ENCODE data around the gene RCE1. TPM values are rescaled to one million over a fixed set of nuclear protein-coding genes. Genes with fewer than 3 reads are reported as not detected.
"Not testable (repeated sequence)": the region's sequence is repeated elsewhere in the genome, so short reads cannot be mapped to it uniquely, and the experiment has no call there.

RCE1 gene
- total and polyA plus RNA-seq, 2 donors (not counting 3 experiments of a cell fraction or from before 2014, with no cell fraction given) = 26.9 to 47.4 TPM

DNA sequence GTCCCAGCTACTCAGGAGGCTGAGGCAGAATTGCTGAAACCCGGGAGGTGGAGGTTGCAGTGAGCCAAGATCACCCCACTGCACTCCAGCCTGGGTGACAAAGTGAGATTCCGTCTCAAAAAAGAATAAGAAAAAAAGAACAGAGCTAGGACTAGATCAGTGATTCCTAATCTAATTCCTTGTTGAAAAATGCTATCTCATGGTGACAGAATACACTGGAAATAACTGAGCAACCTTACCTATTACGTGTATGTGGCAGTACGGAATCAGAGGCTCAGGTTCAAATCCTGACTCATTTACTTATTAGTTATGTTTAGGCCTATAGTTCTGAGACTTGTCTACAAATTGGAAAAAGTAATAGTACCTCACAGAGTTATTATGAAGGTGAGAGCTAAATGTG is 19.5 kb upstream of the RCE1 start:
- POLR2A ChIA-PET = no interaction called here
- no peak for DNase-seq (ENCODE audit: low read depth, low spot score)
- dilution Hi-C loops (cut with MboI; ENCODE audit: extremely low pct_ligation_motif_present, low sequenced_read_pairs) = no loop called here

GRCh38 chr11:66824573-66824972 is 18.7 kb upstream of the RCE1 start:
- H3K27me3 ChIP-seq (ENCODE audit: control insufficient read depth in 2 of 2, insufficient read depth in 2 of 2, low read length in 2 of 2); BruUV-seq (replicated peaks); intact Hi-C loops (cut with micrococcal nuclease); H3K4me3 ChIP-seq (replicated peaks in 1 of 3; ENCODE audit: insufficient read depth in 1 of 3, low read depth in 1 of 3, low read length in 3 of 3); H3K9me3 ChIP-seq (replicated peaks; ENCODE audit: control insufficient read depth, insufficient read depth, low read length); H3K9me1 ChIP-seq (replicated peaks; ENCODE audit: control insufficient read depth, extremely low read depth, insufficient read depth, low read length); H3K27ac ChIP-seq (ENCODE audit: insufficient read depth, low read depth, low read length); DNase-seq (ENCODE audit: low read depth, low spot score); H2AFZ ChIP-seq (ENCODE audit: low read depth, low read length); H3K9ac ChIP-seq (replicated peaks; ENCODE audit: extremely low read depth, insufficient read depth, low read length); H3K79me2 ChIP-seq (ENCODE audit: control insufficient read depth, insufficient read depth, low read length); POLR2A ChIA-PET; H3K36me3 ChIP-seq (ENCODE audit: control insufficient read depth in 2 of 2, extremely low read depth in 1 of 2, insufficient read depth in 2 of 2, low read length in 2 of 2); H3K4me1 ChIP-seq (ENCODE audit: control insufficient read depth, extremely low read depth, insufficient read depth, low read length); H4K20me1 ChIP-seq (replicated peaks; ENCODE audit: control insufficient read depth, extremely low read depth, insufficient read depth, low read length); FAIRE-seq; CTCF ChIA-PET; dilution Hi-C loops (cut with MboI; ENCODE audit: extremely low pct_ligation_motif_present, low sequenced_read_pairs); H3K4me2 ChIP-seq (ENCODE audit: insufficient read depth, low read length): not testable (repeated sequence)

More for the DNA sequence above, 19.5 kb upstream of the RCE1 start:
- H3K4me2 ChIP-seq (ENCODE audit: insufficient read depth, low read length) = no peak overlapping the region
- H3K4me3 ChIP-seq (replicated peaks in 1 of 3; ENCODE audit: insufficient read depth in 1 of 3, low read depth in 1 of 3, low read length in 3 of 3) = no peak overlapping the region
- no TSS peak for BruUV-seq (replicated peaks)
- no peak overlapping the region for H2AFZ ChIP-seq (ENCODE audit: low read depth, low read length)
- H3K79me2 ChIP-seq (ENCODE audit: control insufficient read depth, insufficient read depth, low read length) = no peaks in the 10 kb centered on the region
- H3K4me1 ChIP-seq (ENCODE audit: control insufficient read depth, extremely low read depth, insufficient read depth, low read length) = no peaks in the 10 kb centered on the region
- H4K20me1 ChIP-seq (replicated peaks; ENCODE audit: control insufficient read depth, extremely low read depth, insufficient read depth, low read length) = no peaks in the 10 kb centered on the region
- TF ChIP-seq POLR2AphosphoS5 (IDR thresholded peaks at IDR 0.05; ENCODE audit: insufficient read depth, low read depth, low read length) = no peak
- intact Hi-C loops (cut with micrococcal nuclease) = no loop called here
- peaks cover 0 to 1% of the 10 kb centered on the region in 2 experiments for H3K36me3 ChIP-seq (ENCODE audit: control insufficient read depth in 2 of 2, extremely low read depth in 1 of 2, insufficient read depth in 2 of 2, low read length in 2 of 2)
- CTCF ChIA-PET = no interaction called here
- H3K9ac ChIP-seq (replicated peaks; ENCODE audit: extremely low read depth, insufficient read depth, low read length) = no peak overlapping the region
- H3K9me3 ChIP-seq (replicated peaks; ENCODE audit: control insufficient read depth, insufficient read depth, low read length) = no peaks in the 10 kb centered on the region
- H3K27me3 ChIP-seq (ENCODE audit: control insufficient read depth in 2 of 2, insufficient read depth in 2 of 2, low read length in 2 of 2) = no peaks in the 10 kb centered on the region
- no peak overlapping the region for H3K27ac ChIP-seq (ENCODE audit: insufficient read depth, low read depth, low read length)
- no peak for FAIRE-seq
- H3K9me1 ChIP-seq (replicated peaks; ENCODE audit: control insufficient read depth, extremely low read depth, insufficient read depth, low read length) = no peaks in the 10 kb centered on the region

Data from endothelial cell of umbilical vein (primary cell).